ENCODE results near the gene DRC3.

DNA sequence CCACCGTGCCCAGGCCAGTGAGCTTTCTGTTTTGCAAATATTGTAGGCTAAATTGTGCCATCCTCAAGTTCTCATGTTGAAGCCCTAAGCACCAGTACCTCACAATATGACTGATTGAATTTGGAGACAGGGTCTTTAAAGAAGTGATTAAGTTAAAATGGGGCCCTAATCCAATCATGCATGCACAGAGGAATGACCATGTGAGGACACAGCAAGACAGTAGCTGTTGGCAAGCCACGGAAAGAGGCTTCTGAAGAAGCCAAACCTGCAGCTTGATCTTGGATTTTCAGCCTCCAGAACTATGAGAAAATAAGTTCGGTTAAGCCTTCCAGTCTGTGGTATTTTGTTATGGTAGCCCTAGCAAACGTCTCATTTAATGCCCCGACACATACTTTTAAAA, 25.4 kb upstream of the DRC3 start:
- TF ChIP-seq, protein P1, sequence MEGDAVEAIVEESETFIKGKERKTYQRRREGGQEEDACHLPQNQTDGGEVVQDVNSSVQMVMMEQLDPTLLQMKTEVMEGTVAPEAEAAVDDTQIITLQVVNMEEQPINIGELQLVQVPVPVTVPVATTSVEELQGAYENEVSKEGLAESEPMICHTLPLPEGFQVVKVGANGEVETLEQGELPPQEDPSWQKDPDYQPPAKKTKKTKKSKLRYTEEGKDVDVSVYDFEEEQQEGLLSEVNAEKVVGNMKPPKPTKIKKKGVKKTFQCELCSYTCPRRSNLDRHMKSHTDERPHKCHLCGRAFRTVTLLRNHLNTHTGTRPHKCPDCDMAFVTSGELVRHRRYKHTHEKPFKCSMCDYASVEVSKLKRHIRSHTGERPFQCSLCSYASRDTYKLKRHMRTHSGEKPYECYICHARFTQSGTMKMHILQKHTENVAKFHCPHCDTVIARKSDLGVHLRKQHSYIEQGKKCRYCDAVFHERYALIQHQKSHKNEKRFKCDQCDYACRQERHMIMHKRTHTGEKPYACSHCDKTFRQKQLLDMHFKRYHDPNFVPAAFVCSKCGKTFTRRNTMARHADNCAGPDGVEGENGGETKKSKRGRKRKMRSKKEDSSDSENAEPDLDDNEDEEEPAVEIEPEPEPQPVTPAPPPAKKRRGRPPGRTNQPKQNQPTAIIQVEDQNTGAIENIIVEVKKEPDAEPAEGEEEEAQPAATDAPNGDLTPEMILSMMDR (IDR thresholded peaks at IDR 0.05) = no peak
- no peak for TF ChIP-seq POLR2A (IDR thresholded peaks at IDR 0.05)
